HepG2 (cell line): Measurements from ENCODE around the gene CDK1. TPM values are rescaled to one million over a fixed set of nuclear protein-coding genes. Genes with fewer than 3 reads are reported as not detected.

Source experiments
- ATAC-seq: fragments of 200-7000 bp; cut with Tn5 transposase; 3 replicates; pipeline ENCODE4 v1.9.1; 2020; ENCODE audit warnings: mild to moderate bottlenecking, moderate library complexity
- BruUV-seq: library from RNA; stranded (reverse); fragments of 400-500 nt; replicated peaks from 2 replicates; lab custom pipeline; 2021; lab: Mats Ljungman, UMichigan
- CTCF ChIA-PET: fragments of 300-600 bp; formaldehyde crosslinking; extraction: SDS; loops from one replicate; lab custom pipeline; 2021; ENCODE audit warnings: low total read pairs, inconsistent platforms, low intra/inter-chr PET ratio; lab: Yijun Ruan, JAX
- POLR2A ChIA-PET: fragments of 350-600 bp; sonication (Branson Sonifier 250); formaldehyde crosslinking; loops from one replicate; lab custom pipeline; 2020; ENCODE audit warnings: antibody characterized with exemption, inconsistent platforms; lab: Yijun Ruan, JAX
- DNase-seq: peaks from one replicate; pipeline ENCODE4 v3.0.0-alpha.2; 2015; ENCODE audit warnings: low spot score
- FAIRE-seq: peaks from 3 replicates; lab custom pipeline; 2011; peaks lifted over from hg19 to GRCh38; lab: Jason Lieb, UNC
- H2AFZ ChIP-seq: one replicate; pipeline ENCODE4 v1.6.1; 2011; ENCODE audit warnings: low read length, inconsistent platforms
- H3K27ac ChIP-seq: fragments of 300-600 bp; 3 replicates; pipeline ENCODE4 v1.8.0; 2011; ENCODE audit warnings: mixed run types, mild to moderate bottlenecking, mixed read lengths, low read length, inconsistent platforms; ENCODE audit not compliant: insufficient read depth; ENCODE audit errors: extremely low read length
- H3K27me3 ChIP-seq, 2 experiments: fragments of 200-600 bp in 1 of 2; 2 replicates in 1 of 2; 3 replicates in 1 of 2; pipeline versions ENCODE4 v1.6.0 to v1.8.0; 2011; ENCODE audit warnings: low read length in 2 of 2, mild to moderate bottlenecking in 2 of 2, moderate library complexity in 2 of 2, inconsistent platforms in 1 of 2; ENCODE audit not compliant: insufficient read depth in 2 of 2, control insufficient read depth in 1 of 2
- H3K36me3 ChIP-seq, 2 experiments: fragments of 200-600 bp in 1 of 2; replicated peaks in 1 of 2; 2 replicates in 1 of 2; 3 replicates in 1 of 2; pipeline versions ENCODE4 v1.5.1 to v1.8.0; 2011; ENCODE audit warnings: low read length in 2 of 2, inconsistent platforms in 1 of 2; ENCODE audit not compliant: insufficient read depth in 2 of 2, control insufficient read depth in 1 of 2
- H3K4me1 ChIP-seq: 2 replicates; pipeline ENCODE4 v1.5.1; 2012; ENCODE audit warnings: low read length, inconsistent platforms; ENCODE audit not compliant: insufficient read depth
- H3K4me2 ChIP-seq: 2 replicates; pipeline ENCODE4 v1.6.0; 2011; ENCODE audit warnings: low read depth, low read length, inconsistent platforms
- H3K4me3 ChIP-seq, 3 experiments: fragments of 200-600 bp in 1 of 3; sonication (generic), shearing (Covaris generic) in 1 of 3; replicated peaks in 1 of 3; 2 replicates each; pipeline ENCODE4 v1.5.1; 2011 to 2016; ENCODE audit warnings: low read length in 3 of 3, inconsistent platforms in 2 of 3, low read depth in 2 of 3, mild to moderate bottlenecking in 2 of 3, control low read depth in 1 of 3, mixed read lengths in 1 of 3; ENCODE audit not compliant: insufficient read depth in 1 of 3
- H3K79me2 ChIP-seq: one replicate; pipeline ENCODE4 v1.6.1; 2011; ENCODE audit warnings: low read length, inconsistent platforms; ENCODE audit not compliant: insufficient read depth
- H3K9ac ChIP-seq: 2 replicates; pipeline ENCODE4 v1.6.0; 2011; ENCODE audit warnings: mild to moderate bottlenecking, low read depth, low read length, inconsistent platforms; ENCODE audit not compliant: insufficient read depth
- H3K9me3 ChIP-seq: 2 replicates; pipeline ENCODE4 v1.5.1; 2012; ENCODE audit warnings: mild to moderate bottlenecking, low read length
- H4K20me1 ChIP-seq: 2 replicates; pipeline ENCODE4 v1.6.0; 2011; ENCODE audit warnings: inconsistent platforms, mild to moderate bottlenecking, low read length, moderate library complexity; ENCODE audit not compliant: insufficient read depth
- MATR3 ChIP-seq: sonication (generic); formaldehyde crosslinking; IDR thresholded peaks from 2 replicates; pipeline ENCODE4 v1.4.0; 2020; ENCODE audit warnings: missing genetic modification reagents
- NBN ChIP-seq: fragments of 450-650 bp; conservative IDR thresholded peaks from 2 replicates; pipeline ENCODE4 v1.6.1; 2017
- POLR2A ChIP-seq, 2 experiments: IDR thresholded peaks; 2 replicates each; pipeline ENCODE4 v1.6.1; 2011; ENCODE audit warnings: low read depth in 2 of 2, low read length in 2 of 2, mild to moderate bottlenecking in 1 of 2, moderate library complexity in 1 of 2; ENCODE audit not compliant: insufficient read depth in 1 of 2
- RXRA ChIP-seq: sonication (generic); formaldehyde crosslinking; IDR thresholded peaks from 2 replicates; pipeline ENCODE4 v1.5.1; 2020; ENCODE audit warnings: missing genetic modification reagents
- SIN3A ChIP-seq: IDR thresholded peaks from 2 replicates; pipeline ENCODE4 v1.6.1; 2011; ENCODE audit warnings: low read depth, mild to moderate bottlenecking, control low read depth, low read length, borderline replicate concordance
- ZNF24 ChIP-seq: fragments of 450-650 bp; IDR thresholded peaks from 2 replicates; pipeline ENCODE4 v1.6.1; 2017; ENCODE audit warnings: antibody characterized with exemption, mild to moderate bottlenecking
- ZNF850 ChIP-seq: sonication (generic); formaldehyde crosslinking; conservative IDR thresholded peaks from 2 replicates; pipeline ENCODE4 v1.9.0; 2021; ENCODE audit warnings: mild to moderate bottlenecking, missing genetic modification reagents
- WGBS: methylation state at CpG from one replicate; pipeline ENCODE4 v1.1.6; 2017; ENCODE audit warnings: low lambda C conversion rate; 5-methylcytosine and 5-hydroxymethylcytosine counted together
- in situ Hi-C: cut with HindIII; loops from 2 replicates; pipeline ENCODE4 v1.10.0; 2017; ENCODE audit warnings: low pct_unique_long_range_greater_than_20kb; ENCODE audit not compliant: extremely low pct_ligation_motif_present
- intact Hi-C: fragments of 100-400 bp; cut with micrococcal nuclease; formaldehyde crosslinking; loops from one replicate; pipeline ENCODE4 v1.10.0; 2022; ENCODE audit not compliant: unreplicated experiment
- polyA plus RNA-seq, 8 experiments: library from polyadenylated mRNA; depleted of rRNA in 3 of 8; stranded (reverse) in 7 of 8; unstranded in 1 of 8; fragments of >200 nt; fragmentation: Illumina TruSeq in 4 of 8; extraction: Trizol in 4 of 8; gene quantifications; 2 replicates each; pipeline versions ENCODE4 v1.2.1 to v1.2.3, GENCODE V29; 2011 to 2016; ENCODE audit warnings: low read depth in 4 of 8, missing spikeins in 1 of 8, mixed read lengths in 1 of 8; ENCODE audit not compliant: insufficient read depth in 1 of 8
- total RNA-seq, 5 experiments: library from RNA; depleted of rRNA; stranded (reverse); fragments of >200 nt; fragmentation: Illumina TruSeq; extraction: Trizol; gene quantifications; 2 replicates each; pipeline ENCODE4 v1.2.3, GENCODE V29; 2016; ENCODE audit warnings: low read depth in 1 of 5
- TF ChIP-seq, protein P1 (sequence below): sonication (generic); formaldehyde crosslinking; IDR thresholded peaks from 2 replicates; pipeline ENCODE4 v1.5.0; 2020; ENCODE audit warnings: mild to moderate bottlenecking, missing genetic modification reagents, borderline replicate concordance
- TF ChIP-seq, protein P2 (sequence below): sonication (generic); formaldehyde crosslinking; conservative IDR thresholded peaks from 2 replicates; pipeline ENCODE4 v1.4.0; 2020; ENCODE audit warnings: mild to moderate bottlenecking, missing genetic modification reagents, moderate library complexity
- TF ChIP-seq, protein P3 (sequence below): sonication (generic); formaldehyde crosslinking; IDR thresholded peaks from 2 replicates; pipeline ENCODE4 v1.5.1; 2020; ENCODE audit warnings: mild to moderate bottlenecking, moderate library complexity, missing genetic modification reagents
- TF ChIP-seq, protein P4 (sequence below): sonication (generic); formaldehyde crosslinking; IDR thresholded peaks from 2 replicates; pipeline ENCODE4 v1.8.1; 2023; ENCODE audit warnings: missing genetic modification reagents, mild to moderate bottlenecking, borderline replicate concordance

CDK1 gene
- total and polyA plus RNA-seq, 2 of the 13 experiments (the other 11 are each of a cell fraction or from before 2014, with no cell fraction given), result 42.6 to 132 TPM

DNA sequence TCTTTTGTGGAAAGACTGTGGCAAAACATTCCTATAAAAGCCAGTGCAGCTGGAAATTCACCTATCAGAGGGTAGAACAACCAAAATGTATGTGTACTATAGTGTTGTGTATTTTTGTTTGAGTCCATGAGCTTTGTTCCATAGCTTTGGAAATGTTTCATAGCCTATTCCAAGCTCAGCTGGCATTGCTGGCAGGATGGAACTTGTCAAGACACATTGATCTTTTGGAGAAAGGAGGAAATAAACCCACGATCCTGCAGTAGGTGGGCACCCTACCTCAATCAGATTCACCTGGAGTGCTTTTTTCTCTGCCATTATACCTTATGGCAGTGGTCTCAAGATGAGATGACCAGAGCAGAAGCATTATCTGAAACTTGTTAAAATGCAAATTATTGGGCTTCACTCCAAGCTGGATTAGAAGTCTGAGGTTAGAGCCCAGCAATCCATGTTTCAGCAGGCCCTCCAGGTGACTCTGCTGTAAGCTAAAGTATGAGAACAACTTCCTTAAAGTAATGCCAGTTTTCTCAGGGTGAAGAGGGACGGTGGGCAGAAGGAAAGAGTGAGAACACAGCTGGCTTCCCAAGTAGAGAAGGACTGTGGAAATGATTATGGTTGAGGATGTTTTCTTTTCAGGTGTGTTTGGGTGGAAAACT lies 30.3 kb upstream of the CDK1 start:
- Histone ChIP-seq H3K4me2 (no peak overlapping the region), H3K36me3 (no peaks in the 10 kb centered on the region), H3K27me3 (peaks cover 0 to 10% of the 10 kb centered on the region in 2 experiments; a peak in 1 of 5 replicates), H4K20me1 (no peaks in the 10 kb centered on the region), H3K79me2 (no peaks in the 10 kb centered on the region), H3K4me3 (no peak overlapping the region), H3K4me1 (no peaks in the 10 kb centered on the region), H3K9me3 (no peaks in the 10 kb centered on the region), H3K27ac (no peak overlapping the region), H3K9ac (no peak overlapping the region), H2AFZ (no peak overlapping the region)
- FAIRE-seq, result no peak
- ChIA-PET POLR2A (no interaction called here), CTCF (no interaction called here)
- in situ Hi-C loops, result no loop called here
- DNase-seq, result no peak
- no peak for ATAC-seq
- WGBS, result 0% methylated on average over 2 of the region's 2 CpGs
- intact Hi-C loops, result no loop called here
- no TSS peak for BruUV-seq
- TF ChIP-seq, protein P1, sequence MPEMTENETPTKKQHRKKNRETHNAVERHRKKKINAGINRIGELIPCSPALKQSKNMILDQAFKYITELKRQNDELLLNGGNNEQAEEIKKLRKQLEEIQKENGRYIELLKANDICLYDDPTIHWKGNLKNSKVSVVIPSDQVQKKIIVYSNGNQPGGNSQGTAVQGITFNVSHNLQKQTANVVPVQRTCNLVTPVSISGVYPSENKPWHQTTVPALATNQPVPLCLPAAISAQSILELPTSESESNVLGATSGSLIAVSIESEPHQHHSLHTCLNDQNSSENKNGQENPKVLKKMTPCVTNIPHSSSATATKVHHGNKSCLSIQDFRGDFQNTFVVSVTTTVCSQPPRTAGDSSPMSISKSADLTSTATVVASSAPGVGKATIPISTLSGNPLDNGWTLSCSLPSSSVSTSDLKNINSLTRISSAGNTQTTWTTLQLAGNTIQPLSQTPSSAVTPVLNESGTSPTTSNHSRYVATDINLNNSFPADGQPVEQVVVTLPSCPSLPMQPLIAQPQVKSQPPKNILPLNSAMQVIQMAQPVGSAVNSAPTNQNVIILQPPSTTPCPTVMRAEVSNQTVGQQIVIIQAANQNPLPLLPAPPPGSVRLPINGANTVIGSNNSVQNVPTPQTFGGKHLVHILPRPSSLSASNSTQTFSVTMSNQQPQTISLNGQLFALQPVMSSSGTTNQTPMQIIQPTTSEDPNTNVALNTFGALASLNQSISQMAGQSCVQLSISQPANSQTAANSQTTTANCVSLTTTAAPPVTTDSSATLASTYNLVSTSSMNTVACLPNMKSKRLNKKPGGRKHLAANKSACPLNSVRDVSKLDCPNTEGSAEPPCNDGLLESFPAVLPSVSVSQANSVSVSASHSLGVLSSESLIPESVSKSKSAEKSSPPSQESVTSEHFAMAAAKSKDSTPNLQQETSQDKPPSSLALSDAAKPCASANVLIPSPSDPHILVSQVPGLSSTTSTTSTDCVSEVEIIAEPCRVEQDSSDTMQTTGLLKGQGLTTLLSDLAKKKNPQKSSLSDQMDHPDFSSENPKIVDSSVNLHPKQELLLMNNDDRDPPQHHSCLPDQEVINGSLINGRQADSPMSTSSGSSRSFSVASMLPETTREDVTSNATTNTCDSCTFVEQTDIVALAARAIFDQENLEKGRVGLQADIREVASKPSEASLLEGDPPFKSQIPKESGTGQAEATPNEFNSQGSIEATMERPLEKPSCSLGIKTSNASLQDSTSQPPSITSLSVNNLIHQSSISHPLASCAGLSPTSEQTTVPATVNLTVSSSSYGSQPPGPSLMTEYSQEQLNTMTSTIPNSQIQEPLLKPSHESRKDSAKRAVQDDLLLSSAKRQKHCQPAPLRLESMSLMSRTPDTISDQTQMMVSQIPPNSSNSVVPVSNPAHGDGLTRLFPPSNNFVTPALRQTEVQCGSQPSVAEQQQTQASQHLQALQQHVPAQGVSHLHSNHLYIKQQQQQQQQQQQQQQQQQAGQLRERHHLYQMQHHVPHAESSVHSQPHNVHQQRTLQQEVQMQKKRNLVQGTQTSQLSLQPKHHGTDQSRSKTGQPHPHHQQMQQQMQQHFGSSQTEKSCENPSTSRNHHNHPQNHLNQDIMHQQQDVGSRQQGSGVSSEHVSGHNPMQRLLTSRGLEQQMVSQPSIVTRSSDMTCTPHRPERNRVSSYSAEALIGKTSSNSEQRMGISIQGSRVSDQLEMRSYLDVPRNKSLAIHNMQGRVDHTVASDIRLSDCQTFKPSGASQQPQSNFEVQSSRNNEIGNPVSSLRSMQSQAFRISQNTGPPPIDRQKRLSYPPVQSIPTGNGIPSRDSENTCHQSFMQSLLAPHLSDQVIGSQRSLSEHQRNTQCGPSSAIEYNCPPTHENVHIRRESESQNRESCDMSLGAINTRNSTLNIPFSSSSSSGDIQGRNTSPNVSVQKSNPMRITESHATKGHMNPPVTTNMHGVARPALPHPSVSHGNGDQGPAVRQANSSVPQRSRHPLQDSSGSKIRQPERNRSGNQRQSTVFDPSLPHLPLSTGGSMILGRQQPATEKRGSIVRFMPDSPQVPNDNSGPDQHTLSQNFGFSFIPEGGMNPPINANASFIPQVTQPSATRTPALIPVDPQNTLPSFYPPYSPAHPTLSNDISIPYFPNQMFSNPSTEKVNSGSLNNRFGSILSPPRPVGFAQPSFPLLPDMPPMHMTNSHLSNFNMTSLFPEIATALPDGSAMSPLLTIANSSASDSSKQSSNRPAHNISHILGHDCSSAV (CRISPR knock-in tag), result no peak
- TF ChIP-seq POLR2A (IDR thresholded peaks at IDR 0.05; ENCODE audit: insufficient read depth in 1 of 2, low read depth in 2 of 2, low read length in 2 of 2) (no peak), SIN3A (no peak), MATR3 (CRISPR knock-in tag) (no peak), ZNF24 (no peak), NBN (no peak), RXRA (CRISPR knock-in tag) (no peak), ZNF850 (CRISPR knock-in tag) (no peak)
- TF ChIP-seq, protein P2, sequence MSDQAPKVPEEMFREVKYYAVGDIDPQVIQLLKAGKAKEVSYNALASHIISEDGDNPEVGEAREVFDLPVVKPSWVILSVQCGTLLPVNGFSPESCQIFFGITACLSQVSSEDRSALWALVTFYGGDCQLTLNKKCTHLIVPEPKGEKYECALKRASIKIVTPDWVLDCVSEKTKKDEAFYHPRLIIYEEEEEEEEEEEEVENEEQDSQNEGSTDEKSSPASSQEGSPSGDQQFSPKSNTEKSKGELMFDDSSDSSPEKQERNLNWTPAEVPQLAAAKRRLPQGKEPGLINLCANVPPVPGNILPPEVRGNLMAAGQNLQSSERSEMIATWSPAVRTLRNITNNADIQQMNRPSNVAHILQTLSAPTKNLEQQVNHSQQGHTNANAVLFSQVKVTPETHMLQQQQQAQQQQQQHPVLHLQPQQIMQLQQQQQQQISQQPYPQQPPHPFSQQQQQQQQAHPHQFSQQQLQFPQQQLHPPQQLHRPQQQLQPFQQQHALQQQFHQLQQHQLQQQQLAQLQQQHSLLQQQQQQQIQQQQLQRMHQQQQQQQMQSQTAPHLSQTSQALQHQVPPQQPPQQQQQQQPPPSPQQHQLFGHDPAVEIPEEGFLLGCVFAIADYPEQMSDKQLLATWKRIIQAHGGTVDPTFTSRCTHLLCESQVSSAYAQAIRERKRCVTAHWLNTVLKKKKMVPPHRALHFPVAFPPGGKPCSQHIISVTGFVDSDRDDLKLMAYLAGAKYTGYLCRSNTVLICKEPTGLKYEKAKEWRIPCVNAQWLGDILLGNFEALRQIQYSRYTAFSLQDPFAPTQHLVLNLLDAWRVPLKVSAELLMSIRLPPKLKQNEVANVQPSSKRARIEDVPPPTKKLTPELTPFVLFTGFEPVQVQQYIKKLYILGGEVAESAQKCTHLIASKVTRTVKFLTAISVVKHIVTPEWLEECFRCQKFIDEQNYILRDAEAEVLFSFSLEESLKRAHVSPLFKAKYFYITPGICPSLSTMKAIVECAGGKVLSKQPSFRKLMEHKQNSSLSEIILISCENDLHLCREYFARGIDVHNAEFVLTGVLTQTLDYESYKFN, result no peak
- TF ChIP-seq, protein P3, sequence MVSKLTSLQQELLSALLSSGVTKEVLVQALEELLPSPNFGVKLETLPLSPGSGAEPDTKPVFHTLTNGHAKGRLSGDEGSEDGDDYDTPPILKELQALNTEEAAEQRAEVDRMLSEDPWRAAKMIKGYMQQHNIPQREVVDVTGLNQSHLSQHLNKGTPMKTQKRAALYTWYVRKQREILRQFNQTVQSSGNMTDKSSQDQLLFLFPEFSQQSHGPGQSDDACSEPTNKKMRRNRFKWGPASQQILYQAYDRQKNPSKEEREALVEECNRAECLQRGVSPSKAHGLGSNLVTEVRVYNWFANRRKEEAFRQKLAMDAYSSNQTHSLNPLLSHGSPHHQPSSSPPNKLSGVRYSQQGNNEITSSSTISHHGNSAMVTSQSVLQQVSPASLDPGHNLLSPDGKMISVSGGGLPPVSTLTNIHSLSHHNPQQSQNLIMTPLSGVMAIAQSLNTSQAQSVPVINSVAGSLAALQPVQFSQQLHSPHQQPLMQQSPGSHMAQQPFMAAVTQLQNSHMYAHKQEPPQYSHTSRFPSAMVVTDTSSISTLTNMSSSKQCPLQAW, result no peak
- TF ChIP-seq, protein P4, sequence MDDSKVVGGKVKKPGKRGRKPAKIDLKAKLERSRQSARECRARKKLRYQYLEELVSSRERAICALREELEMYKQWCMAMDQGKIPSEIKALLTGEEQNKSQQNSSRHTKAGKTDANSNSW, result no peak
